ENCODE measurements around the gene HECA. TPM values are rescaled to one million over a fixed set of nuclear protein-coding genes. Genes with fewer than 3 reads are reported as not detected.
"Not testable (repeated sequence)": the region's sequence is repeated elsewhere in the genome, so short reads cannot be mapped to it uniquely, and the experiment has no call there.

HECA gene
- total RNA-seq, 4 donors from 2014 or later = 31.9 to 39.3 (median 35.7) TPM

DNA sequence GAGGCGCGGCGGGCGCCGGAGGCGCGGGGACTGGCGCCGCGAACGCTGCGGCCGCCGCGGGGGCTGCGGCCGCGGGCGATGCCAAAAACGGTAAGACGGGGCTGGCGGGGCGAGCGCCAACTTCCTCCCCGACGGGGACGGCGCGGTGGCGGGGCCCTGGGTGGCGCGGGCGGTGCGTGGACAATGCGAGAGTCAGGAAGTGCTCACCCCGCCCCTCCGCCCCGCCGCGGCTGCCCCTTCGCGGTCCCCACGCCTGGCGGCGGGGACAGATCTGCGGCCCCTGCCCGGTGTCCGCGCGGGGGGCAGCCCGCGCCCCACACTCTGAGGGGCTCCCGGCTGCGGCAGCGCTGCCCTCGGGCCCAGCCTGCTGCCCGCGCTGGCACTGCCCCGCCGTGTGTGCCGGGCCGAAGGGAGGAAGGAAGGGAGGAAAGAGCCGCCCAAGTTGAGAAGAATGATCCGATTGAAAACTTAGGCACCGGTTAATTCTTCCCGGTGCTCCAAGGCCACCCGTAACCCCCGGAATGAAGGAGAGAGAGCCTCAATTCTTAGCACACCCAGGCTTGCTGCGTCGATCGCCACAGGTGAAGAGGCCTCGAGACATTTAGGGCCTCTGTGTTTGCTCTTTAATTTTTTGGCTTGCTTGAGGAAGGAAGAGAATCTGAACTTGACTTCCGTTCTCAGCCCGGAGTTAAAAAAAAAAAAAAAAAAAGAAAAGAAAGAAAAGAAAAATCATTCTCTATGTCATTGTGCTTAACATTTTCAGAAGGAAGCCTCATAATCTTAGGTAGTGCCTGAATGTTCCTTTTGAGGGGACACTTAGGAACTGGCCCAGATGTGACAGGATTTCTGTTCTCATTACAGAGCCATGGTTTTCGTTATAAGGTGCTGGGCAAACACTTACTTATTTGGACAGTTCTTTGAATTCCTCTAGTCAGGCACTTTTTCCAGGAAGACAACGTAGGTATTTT, 982 bp downstream of the HECA start:
- no peaks in the 10 kb centered on the region for H3K27me3 ChIP-seq
- H3K4me1 ChIP-seq = peaks cover 0 to 62% (median 19%) of the 10 kb centered on the region in 4 donors
- WGBS, 2 donors = 1 to 2% methylated on average over 28 to 50 of the region's 76 CpGs

DNA sequence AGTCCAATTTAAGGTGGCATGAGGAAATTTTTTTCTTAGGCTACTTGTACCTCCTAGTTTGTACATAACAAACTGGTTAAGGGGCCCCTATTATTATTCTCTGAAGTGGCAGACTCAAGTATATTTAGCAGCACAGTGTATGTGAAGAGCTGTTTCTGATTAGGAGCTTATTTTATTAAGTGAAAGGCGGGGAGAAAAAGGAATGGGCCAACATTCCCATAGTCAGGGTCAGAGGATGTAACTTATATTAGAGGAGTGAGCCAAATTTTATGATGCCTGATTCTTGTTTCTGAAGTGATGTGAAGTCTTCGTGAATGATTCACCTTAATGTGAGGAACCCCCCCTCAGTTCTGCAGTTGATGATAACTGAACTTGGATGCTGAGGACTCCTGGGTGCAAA, 2.8 kb downstream of the HECA start:
- Histone ChIP-seq H3K4me1 (peaks cover 0 to 52% (median 16%) of the 10 kb centered on the region in 4 donors), H3K4me3 (peak overlapping the region in 2 of 4 donors; percentile 7 to 88), H3K9me3 (no peaks in the 10 kb centered on the region), H3K27ac (no peak overlapping the region), H3K27me3 (no peaks in the 10 kb centered on the region), H3K36me3 (no peaks in the 10 kb centered on the region)
- WGBS, 2 donors = 87% methylated on average over 2 of the region's 2 CpGs
- no peak for TF ChIP-seq EP300 (IDR thresholded peaks at IDR 0.05)
- TF ChIP-seq, protein P1, sequence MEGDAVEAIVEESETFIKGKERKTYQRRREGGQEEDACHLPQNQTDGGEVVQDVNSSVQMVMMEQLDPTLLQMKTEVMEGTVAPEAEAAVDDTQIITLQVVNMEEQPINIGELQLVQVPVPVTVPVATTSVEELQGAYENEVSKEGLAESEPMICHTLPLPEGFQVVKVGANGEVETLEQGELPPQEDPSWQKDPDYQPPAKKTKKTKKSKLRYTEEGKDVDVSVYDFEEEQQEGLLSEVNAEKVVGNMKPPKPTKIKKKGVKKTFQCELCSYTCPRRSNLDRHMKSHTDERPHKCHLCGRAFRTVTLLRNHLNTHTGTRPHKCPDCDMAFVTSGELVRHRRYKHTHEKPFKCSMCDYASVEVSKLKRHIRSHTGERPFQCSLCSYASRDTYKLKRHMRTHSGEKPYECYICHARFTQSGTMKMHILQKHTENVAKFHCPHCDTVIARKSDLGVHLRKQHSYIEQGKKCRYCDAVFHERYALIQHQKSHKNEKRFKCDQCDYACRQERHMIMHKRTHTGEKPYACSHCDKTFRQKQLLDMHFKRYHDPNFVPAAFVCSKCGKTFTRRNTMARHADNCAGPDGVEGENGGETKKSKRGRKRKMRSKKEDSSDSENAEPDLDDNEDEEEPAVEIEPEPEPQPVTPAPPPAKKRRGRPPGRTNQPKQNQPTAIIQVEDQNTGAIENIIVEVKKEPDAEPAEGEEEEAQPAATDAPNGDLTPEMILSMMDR (IDR thresholded peaks at IDR 0.05) = no peak
- TF ChIP-seq POLR2A (IDR thresholded peaks at IDR 0.05) = no peak
- DNase-seq (ENCODE audit: low spot score in 2 of 2) = no peak

More for the DNA sequence above, 982 bp downstream of the HECA start:
- DNase-seq (ENCODE audit: low spot score in 2 of 2) = no peak
- Histone ChIP-seq H3K36me3 (no peaks in the 10 kb centered on the region), H3K27ac (peak overlapping the region; percentile 89 to 98 (median 92)), H3K9me3 (no peaks in the 10 kb centered on the region), H3K4me3 (peak overlapping the region; percentile 65 to 90 (median 86))
- TF ChIP-seq POLR2A (IDR thresholded peaks at IDR 0.05) (no peak), EP300 (IDR thresholded peaks at IDR 0.05) (peak in 1 of 2 donors; percentile 34)
- TF ChIP-seq, protein P1 (IDR thresholded peaks at IDR 0.05) = peak in 2 of 5 experiments; percentile 12 to 40

DNA sequence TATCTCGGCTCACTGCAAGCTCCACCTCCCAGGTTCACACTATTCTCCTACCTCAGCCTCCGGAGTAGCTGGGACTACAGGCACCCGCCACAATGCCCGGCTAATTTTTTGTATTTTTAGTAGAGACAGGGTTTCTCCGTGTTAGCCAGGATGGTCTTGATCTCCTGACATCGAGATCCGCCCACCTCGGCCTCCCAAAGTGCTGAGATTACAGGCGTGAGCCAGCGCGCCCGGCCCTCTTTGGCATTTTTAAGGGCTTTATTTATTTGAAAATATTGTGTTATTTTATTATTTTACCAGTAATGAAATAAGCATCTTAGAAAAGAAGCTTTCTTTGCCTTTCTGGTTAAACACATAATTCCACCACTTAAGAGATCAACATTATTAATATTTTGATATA, 6.0 kb downstream of the HECA start:
- H3K36me3 ChIP-seq; DNase-seq (ENCODE audit: low spot score in 2 of 2); H3K27ac ChIP-seq; H3K4me3 ChIP-seq; H3K27me3 ChIP-seq; H3K9me3 ChIP-seq: not testable (repeated sequence)
- WGBS, 2 donors = 95 to 96% methylated on average over 12 of the region's 12 CpGs
- H3K4me1 ChIP-seq = peaks cover 0 to 58% (median 20%) of the 10 kb centered on the region in 4 donors

DNA sequence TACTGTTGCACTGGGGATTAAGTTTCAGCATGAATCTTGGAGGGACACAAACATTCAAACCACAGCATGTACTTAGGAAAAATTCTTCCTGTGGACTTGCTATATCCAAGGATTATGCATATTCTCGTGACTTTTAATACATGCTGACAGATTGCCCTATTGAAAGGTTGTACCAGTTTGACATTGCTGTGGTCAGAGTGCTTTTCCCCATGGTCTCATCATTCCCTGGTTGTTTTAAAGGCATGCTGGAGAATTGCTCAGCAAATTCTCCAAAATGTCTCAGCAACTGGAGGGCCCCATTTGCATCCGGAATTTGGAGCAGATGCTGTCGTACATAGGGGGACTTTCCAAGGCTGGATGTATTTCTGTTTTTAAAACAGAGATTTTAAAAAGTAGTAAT, 7.4 kb downstream of the HECA start:
- Histone ChIP-seq H3K4me3 (no peak overlapping the region), H3K27me3 (no peaks in the 10 kb centered on the region), H3K27ac (no peak overlapping the region), H3K4me1 (peaks cover 0 to 48% (median 13%) of the 10 kb centered on the region in 4 donors), H3K36me3 (no peaks in the 10 kb centered on the region), H3K9me3 (no peaks in the 10 kb centered on the region)
- TF ChIP-seq EP300 (IDR thresholded peaks at IDR 0.05) (no peak), POLR2A (IDR thresholded peaks at IDR 0.05) (no peak)
- TF ChIP-seq, protein P1 (IDR thresholded peaks at IDR 0.05) = no peak
- DNase-seq (ENCODE audit: low spot score in 2 of 2) = no peak
- WGBS, 2 donors = 85 to 95% methylated on average over 3 of the region's 3 CpGs

DNA sequence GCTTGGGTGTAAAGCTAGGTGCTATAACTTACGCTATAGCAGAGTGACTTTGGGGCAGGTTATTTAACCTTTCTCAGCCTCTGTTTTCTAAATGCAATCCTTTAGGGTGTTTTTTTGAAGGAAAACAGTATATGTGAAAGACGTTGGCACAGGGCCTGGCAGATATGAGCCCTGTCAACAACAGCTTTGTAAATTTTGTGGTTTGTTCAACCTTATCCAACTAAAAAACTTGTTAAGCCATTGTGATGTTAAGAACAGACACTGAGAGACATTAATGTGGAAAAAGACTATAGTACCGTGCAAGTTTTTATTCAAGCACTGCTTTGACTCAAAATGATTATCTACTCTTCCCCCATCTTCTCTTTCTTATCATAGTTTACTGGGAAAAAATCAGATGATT, 8.2 kb downstream of the HECA start:
- DNase-seq (ENCODE audit: low spot score in 2 of 2) = no peak
- TF ChIP-seq POLR2A (IDR thresholded peaks at IDR 0.05) (no peak), EP300 (IDR thresholded peaks at IDR 0.05) (no peak)
- TF ChIP-seq, protein P1 (IDR thresholded peaks at IDR 0.05) = no peak
- 91 to 93% methylated on average over 3 of the region's 3 CpGs for WGBS, 2 donors
- H3K4me1 ChIP-seq = peaks cover 0 to 48% (median 11%) of the 10 kb centered on the region in 4 donors
- H3K27me3 ChIP-seq = no peaks in the 10 kb centered on the region
- H3K36me3 ChIP-seq = no peaks in the 10 kb centered on the region
- H3K27ac ChIP-seq = no peak overlapping the region
- no peak overlapping the region for H3K4me3 ChIP-seq
- no peaks in the 10 kb centered on the region for H3K9me3 ChIP-seq
